Mucosa of stomach (tissue), 1 donor: ENCODE results near the gene MYO18B.
"Not testable (repeated sequence)": the region's sequence is repeated elsewhere in the genome, so short reads cannot be mapped to it uniquely, and the experiment has no call there.

Source experiments
- H3K27me3 ChIP-seq: one replicate; pipeline ENCODE4 v1.7.0; 2013; ENCODE audit warnings: mild to moderate bottlenecking, low read length; ENCODE audit not compliant: control insufficient read depth, insufficient read depth
- H3K36me3 ChIP-seq: one replicate; pipeline ENCODE4 v1.7.0; 2013; ENCODE audit warnings: low read length; ENCODE audit not compliant: control insufficient read depth, insufficient read depth
- H3K4me1 ChIP-seq: one replicate; pipeline ENCODE4 v1.7.0; 2013; ENCODE audit warnings: mild to moderate bottlenecking, low read length; ENCODE audit not compliant: control insufficient read depth, insufficient read depth
- H3K4me3 ChIP-seq: one replicate; pipeline ENCODE4 v1.7.0; 2013; ENCODE audit warnings: low read length
- H3K9ac ChIP-seq: one replicate; pipeline ENCODE4 v1.7.0; 2013; ENCODE audit warnings: mild to moderate bottlenecking, low read length, moderate library complexity
- H3K9me3 ChIP-seq: one replicate; pipeline ENCODE4 v1.7.0; 2013; ENCODE audit warnings: mild to moderate bottlenecking, low read length, moderate library complexity; ENCODE audit not compliant: control insufficient read depth
- donor health status: Pancreatic carcinoma.

The MYO18B gene

GRCh38 chr22:25702040-25702439, 39.9 kb upstream of the MYO18B start:
- no peaks in the 10 kb centered on the region for H3K27me3 ChIP-seq
- H3K9ac ChIP-seq = no peak overlapping the region
- H3K4me3 ChIP-seq = no peak overlapping the region
- no peaks in the 10 kb centered on the region for H3K9me3 ChIP-seq
- H3K36me3 ChIP-seq = no peaks in the 10 kb centered on the region
- no peaks in the 10 kb centered on the region for H3K4me1 ChIP-seq

GRCh38 chr22:25702571-25703167, 39.3 kb upstream of the MYO18B start:
- Histone ChIP-seq H3K36me3 (no peaks in the 10 kb centered on the region), H3K27me3 (no peaks in the 10 kb centered on the region), H3K4me3 (no peak overlapping the region), H3K9ac (no peak overlapping the region), H3K9me3 (no peaks in the 10 kb centered on the region), H3K4me1 (no peaks in the 10 kb centered on the region)

GRCh38 chr22:25704701-25705100, 37.3 kb upstream of the MYO18B start:
- Histone ChIP-seq H3K36me3 (no peaks in the 10 kb centered on the region), H3K4me1 (no peaks in the 10 kb centered on the region), H3K9ac (no peak overlapping the region), H3K27me3 (no peaks in the 10 kb centered on the region), H3K9me3 (no peaks in the 10 kb centered on the region), H3K4me3 (no peak overlapping the region)

GRCh38 chr22:25706197-25706596, 35.8 kb upstream of the MYO18B start:
- no peaks in the 10 kb centered on the region for H3K9me3 ChIP-seq
- H3K4me1 ChIP-seq = no peaks in the 10 kb centered on the region
- H3K4me3 ChIP-seq = no peak overlapping the region
- H3K36me3 ChIP-seq = no peaks in the 10 kb centered on the region
- H3K27me3 ChIP-seq = no peaks in the 10 kb centered on the region
- no peak overlapping the region for H3K9ac ChIP-seq

- H3K27me3 ChIP-seq, H3K9me3 ChIP-seq, H3K36me3 ChIP-seq, H3K4me1 ChIP-seq, H3K4me3 ChIP-seq, H3K9ac ChIP-seq: not testable (repeated sequence)
These were observed 33.6 kb upstream of the MYO18B start for GRCh38 chr22:25708430-25708829.

GRCh38 chr22:25709758-25710157, 32.2 kb upstream of the MYO18B start:
- Histone ChIP-seq H3K4me3 (no peak overlapping the region), H3K9me3 (no peaks in the 10 kb centered on the region), H3K27me3 (no peaks in the 10 kb centered on the region), H3K9ac (no peak overlapping the region), H3K36me3 (no peaks in the 10 kb centered on the region), H3K4me1 (no peaks in the 10 kb centered on the region)

GRCh38 chr22:25710501-25710900, 31.5 kb upstream of the MYO18B start:
- Histone ChIP-seq H3K36me3 (no peaks in the 10 kb centered on the region), H3K9ac (no peak overlapping the region), H3K4me1 (no peaks in the 10 kb centered on the region), H3K27me3 (no peaks in the 10 kb centered on the region), H3K9me3 (no peaks in the 10 kb centered on the region), H3K4me3 (no peak overlapping the region)

- Histone ChIP-seq H3K4me3 (no peak overlapping the region), H3K9ac (no peak overlapping the region), H3K4me1 (no peaks in the 10 kb centered on the region), H3K9me3 (no peaks in the 10 kb centered on the region), H3K27me3 (no peaks in the 10 kb centered on the region), H3K36me3 (no peaks in the 10 kb centered on the region)
These were observed 30.5 kb upstream of the MYO18B start for GRCh38 chr22:25711491-25711890.

GRCh38 chr22:25712661-25713400, 29.2 kb upstream of the MYO18B start:
- Histone ChIP-seq H3K9me3 (no peaks in the 10 kb centered on the region), H3K9ac (no peak overlapping the region), H3K4me1 (no peaks in the 10 kb centered on the region), H3K27me3 (no peaks in the 10 kb centered on the region), H3K36me3 (no peaks in the 10 kb centered on the region), H3K4me3 (no peak overlapping the region)

GRCh38 chr22:25714070-25714469, 27.9 kb upstream of the MYO18B start:
- no peaks in the 10 kb centered on the region for H3K4me1 ChIP-seq
- no peak overlapping the region for H3K4me3 ChIP-seq
- no peaks in the 10 kb centered on the region for H3K9me3 ChIP-seq
- H3K9ac ChIP-seq = no peak overlapping the region
- no peaks in the 10 kb centered on the region for H3K36me3 ChIP-seq
- no peaks in the 10 kb centered on the region for H3K27me3 ChIP-seq

- Histone ChIP-seq H3K9ac (no peak overlapping the region), H3K4me1 (no peaks in the 10 kb centered on the region), H3K4me3 (no peak overlapping the region), H3K27me3 (no peaks in the 10 kb centered on the region), H3K36me3 (no peaks in the 10 kb centered on the region), H3K9me3 (no peaks in the 10 kb centered on the region)
These were observed 27.2 kb upstream of the MYO18B start for GRCh38 chr22:25714739-25715138.

- Histone ChIP-seq H3K9me3 (no peaks in the 10 kb centered on the region), H3K36me3 (no peaks in the 10 kb centered on the region), H3K4me3 (no peak overlapping the region), H3K27me3 (no peaks in the 10 kb centered on the region), H3K9ac (no peak overlapping the region), H3K4me1 (no peaks in the 10 kb centered on the region)
These were observed 25.4 kb upstream of the MYO18B start for GRCh38 chr22:25716637-25717036.
